Neural cell (in vitro differentiated cells): ENCODE data around the gene ANKRD35.

Experiments used
- EP300 ChIP-seq: fragments of 450-650 bp; conservative IDR thresholded peaks from 2 replicates; pipeline ENCODE4 v1.6.1; 2014; ENCODE audit warnings: antibody characterized with exemption, mild to moderate bottlenecking, moderate library complexity; ENCODE audit not compliant: poor library complexity, severe bottlenecking
- EZH2 ChIP-seq: fragments of 200-600, 300-800 bp; shearing (Covaris generic), sonication (generic); IDR thresholded peaks from 2 replicates; pipeline ENCODE4 v1.6.1; 2014; ENCODE audit warnings: antibody characterized with exemption, low read length, borderline replicate concordance, mild to moderate bottlenecking; ENCODE audit not compliant: insufficient read depth, poor library complexity, severe bottlenecking
- TF ChIP-seq, protein P1 (sequence below): fragments of 450-650 bp; IDR thresholded peaks from 2 replicates; pipeline ENCODE4 v1.5.1; 2014; ENCODE audit warnings: antibody characterized with exemption, mild to moderate bottlenecking, moderate library complexity; ENCODE audit not compliant: poor library complexity, severe bottlenecking
- TF ChIP-seq, protein P2 (sequence below): IDR thresholded peaks from 2 replicates; pipeline ENCODE4 v1.6.1; 2012; ENCODE audit warnings: borderline replicate concordance

DNA sequence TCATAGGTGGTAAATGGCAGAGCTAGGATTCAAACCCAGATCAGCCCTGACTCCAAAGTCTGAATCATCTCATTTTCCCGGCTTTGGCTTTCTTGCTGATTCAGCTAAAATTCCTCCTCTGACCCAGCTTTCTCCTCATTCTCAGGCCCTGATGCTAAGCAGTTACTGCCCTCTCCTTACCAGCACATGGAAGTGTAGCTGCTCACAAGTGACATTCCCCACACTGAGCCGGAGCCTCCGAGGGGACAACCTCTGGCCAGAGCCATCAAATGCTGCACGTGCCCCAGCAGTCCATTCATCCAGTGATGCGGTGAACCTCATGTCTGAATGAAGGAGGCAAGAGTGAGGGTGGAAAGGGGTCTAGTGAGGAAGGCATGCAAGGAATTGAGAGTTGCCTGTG, 13.1 kb upstream of the ANKRD35 start:
- TF ChIP-seq, protein P1, sequence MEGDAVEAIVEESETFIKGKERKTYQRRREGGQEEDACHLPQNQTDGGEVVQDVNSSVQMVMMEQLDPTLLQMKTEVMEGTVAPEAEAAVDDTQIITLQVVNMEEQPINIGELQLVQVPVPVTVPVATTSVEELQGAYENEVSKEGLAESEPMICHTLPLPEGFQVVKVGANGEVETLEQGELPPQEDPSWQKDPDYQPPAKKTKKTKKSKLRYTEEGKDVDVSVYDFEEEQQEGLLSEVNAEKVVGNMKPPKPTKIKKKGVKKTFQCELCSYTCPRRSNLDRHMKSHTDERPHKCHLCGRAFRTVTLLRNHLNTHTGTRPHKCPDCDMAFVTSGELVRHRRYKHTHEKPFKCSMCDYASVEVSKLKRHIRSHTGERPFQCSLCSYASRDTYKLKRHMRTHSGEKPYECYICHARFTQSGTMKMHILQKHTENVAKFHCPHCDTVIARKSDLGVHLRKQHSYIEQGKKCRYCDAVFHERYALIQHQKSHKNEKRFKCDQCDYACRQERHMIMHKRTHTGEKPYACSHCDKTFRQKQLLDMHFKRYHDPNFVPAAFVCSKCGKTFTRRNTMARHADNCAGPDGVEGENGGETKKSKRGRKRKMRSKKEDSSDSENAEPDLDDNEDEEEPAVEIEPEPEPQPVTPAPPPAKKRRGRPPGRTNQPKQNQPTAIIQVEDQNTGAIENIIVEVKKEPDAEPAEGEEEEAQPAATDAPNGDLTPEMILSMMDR: no peak
- TF ChIP-seq, protein P2, sequence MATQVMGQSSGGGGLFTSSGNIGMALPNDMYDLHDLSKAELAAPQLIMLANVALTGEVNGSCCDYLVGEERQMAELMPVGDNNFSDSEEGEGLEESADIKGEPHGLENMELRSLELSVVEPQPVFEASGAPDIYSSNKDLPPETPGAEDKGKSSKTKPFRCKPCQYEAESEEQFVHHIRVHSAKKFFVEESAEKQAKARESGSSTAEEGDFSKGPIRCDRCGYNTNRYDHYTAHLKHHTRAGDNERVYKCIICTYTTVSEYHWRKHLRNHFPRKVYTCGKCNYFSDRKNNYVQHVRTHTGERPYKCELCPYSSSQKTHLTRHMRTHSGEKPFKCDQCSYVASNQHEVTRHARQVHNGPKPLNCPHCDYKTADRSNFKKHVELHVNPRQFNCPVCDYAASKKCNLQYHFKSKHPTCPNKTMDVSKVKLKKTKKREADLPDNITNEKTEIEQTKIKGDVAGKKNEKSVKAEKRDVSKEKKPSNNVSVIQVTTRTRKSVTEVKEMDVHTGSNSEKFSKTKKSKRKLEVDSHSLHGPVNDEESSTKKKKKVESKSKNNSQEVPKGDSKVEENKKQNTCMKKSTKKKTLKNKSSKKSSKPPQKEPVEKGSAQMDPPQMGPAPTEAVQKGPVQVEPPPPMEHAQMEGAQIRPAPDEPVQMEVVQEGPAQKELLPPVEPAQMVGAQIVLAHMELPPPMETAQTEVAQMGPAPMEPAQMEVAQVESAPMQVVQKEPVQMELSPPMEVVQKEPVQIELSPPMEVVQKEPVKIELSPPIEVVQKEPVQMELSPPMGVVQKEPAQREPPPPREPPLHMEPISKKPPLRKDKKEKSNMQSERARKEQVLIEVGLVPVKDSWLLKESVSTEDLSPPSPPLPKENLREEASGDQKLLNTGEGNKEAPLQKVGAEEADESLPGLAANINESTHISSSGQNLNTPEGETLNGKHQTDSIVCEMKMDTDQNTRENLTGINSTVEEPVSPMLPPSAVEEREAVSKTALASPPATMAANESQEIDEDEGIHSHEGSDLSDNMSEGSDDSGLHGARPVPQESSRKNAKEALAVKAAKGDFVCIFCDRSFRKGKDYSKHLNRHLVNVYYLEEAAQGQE: no peak
- no peak for TF ChIP-seq EP300
- no peak for TF ChIP-seq EZH2
